Uterus (tissue), 2 donors: ENCODE data around the gene GSDME.

Source experiments
- CTCF ChIP-seq, 4 experiments: fragments of 200-600 bp in 2 of 4; fragments of 450-650 bp in 2 of 4; sonication (generic) in 2 of 4; IDR thresholded peaks; one replicate each; pipeline ENCODE4 v1.5.1; 2016 to 2019; ENCODE audit warnings: antibody characterized with exemption in 4 of 4, mild to moderate bottlenecking in 2 of 4, moderate library complexity in 1 of 4
- POLR2A ChIP-seq, 2 donors: fragments of 450-650 bp; IDR thresholded peaks; one replicate each; pipeline ENCODE4 v1.6.1; 2016; ENCODE audit warnings: antibody characterized with exemption in 2 of 2, mild to moderate bottlenecking in 1 of 2, moderate library complexity in 1 of 2

GRCh38 chr7:24778543-24779282 is 21.4 kb upstream of the GSDME start:
- no peak for TF ChIP-seq CTCF (IDR thresholded peaks at IDR 0.05)
- no peak for TF ChIP-seq POLR2A (IDR thresholded peaks at IDR 0.05)
